ENCODE measurements around the gene AATF. TPM values are rescaled to one million over a fixed set of nuclear protein-coding genes. Genes with fewer than 3 reads are reported as not detected.

AATF gene
- total RNA-seq, 2 donors from 2014 or later: 28.8 to 41.3 TPM

DNA sequence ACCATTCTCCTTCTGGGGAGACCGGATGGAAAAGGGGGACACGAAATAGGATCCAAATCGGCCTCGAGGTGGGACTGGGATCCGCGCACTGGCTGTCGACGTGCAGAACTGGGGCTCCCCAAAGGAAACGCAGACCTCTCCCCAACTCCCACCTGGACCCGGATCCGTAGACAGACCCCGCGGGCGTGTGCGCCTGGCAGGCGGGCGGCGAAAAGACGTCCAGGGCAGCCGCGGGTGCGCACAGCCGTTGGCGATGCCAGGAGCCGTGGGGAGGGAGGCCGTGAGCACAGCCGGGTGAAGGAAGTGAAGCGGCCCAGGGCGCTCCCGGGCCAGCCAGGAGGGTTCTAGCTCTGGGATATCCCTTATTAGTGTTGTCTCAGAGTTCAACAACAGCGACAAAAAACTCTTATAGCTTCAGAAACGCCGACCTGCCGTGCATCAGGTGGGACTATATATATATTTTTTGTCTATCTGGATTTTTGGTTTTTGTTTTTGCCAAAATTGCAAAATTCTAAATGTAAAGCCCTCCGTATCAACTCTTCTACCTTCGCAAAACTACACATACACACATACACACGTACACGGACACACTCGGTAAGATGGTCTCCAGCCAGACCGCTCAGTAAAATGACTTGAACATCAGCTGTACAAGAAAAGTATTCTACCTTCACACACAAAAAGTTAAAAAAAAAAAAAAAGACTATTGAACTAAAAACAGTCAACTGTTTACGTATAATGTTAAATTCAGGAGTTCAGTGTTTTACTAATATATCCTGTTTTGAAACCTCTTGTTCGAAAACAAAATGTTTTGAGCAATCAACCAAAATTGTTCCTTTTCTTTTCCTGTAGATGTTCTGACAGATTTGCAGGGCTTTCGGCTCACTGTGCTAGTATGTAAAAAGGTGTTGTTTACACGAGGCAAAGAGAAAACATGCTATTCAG is 5.2 kb upstream of the AATF start:
- Histone ChIP-seq H3K4me3 (no peak overlapping the region), H3K4me1 (ENCODE audit: control insufficient read depth in 1 of 2, low read depth in 2 of 2) (peaks cover 9 to 25% of the 10 kb centered on the region in 2 donors), H3K9me3 (no peaks in the 10 kb centered on the region), H3K27me3 (replicated peaks; ENCODE audit: insufficient read depth) (peaks cover 62% of the 10 kb centered on the region), H3K36me3 (no peaks in the 10 kb centered on the region), H3K27ac (peak overlapping the region in 1 of 2 donors; percentile 30)
- DNase-seq (ENCODE audit: low spot score) (no peak), ATAC-seq (ENCODE audit: insufficient number of reproducible peaks, low FRiP score, low read depth) (no peak)
- TF ChIP-seq CTCF (IDR thresholded peaks at IDR 0.05): no peak

DNA sequence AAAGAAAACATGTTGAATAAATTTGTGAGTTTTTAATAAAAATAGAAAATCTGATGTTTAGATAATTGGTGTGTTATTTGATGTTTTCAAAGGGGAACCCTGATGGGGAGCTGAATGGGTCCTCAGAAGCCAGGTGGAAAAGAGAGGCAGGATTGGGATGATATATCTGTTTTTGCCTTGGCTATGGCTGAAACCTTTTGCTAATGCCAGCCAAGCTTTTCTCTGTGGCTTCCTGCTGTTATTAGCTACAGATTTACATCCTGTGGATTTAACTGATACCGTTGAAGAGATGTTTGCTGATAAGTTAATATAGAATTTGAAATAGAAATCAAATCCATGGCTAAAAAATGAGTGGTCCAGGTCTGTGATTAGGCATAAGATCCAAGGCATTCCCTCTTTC is 4.2 kb upstream of the AATF start:
- H3K36me3 ChIP-seq: no peaks in the 10 kb centered on the region
- no peak overlapping the region for H3K4me3 ChIP-seq
- peaks cover 9 to 22% of the 10 kb centered on the region in 2 donors for H3K4me1 ChIP-seq (ENCODE audit: control insufficient read depth in 1 of 2, low read depth in 2 of 2)
- no peak overlapping the region for H3K27ac ChIP-seq
- ATAC-seq (ENCODE audit: insufficient number of reproducible peaks, low FRiP score, low read depth) (no peak), DNase-seq (ENCODE audit: low spot score) (no peak)
- peaks cover 51% of the 10 kb centered on the region for H3K27me3 ChIP-seq (replicated peaks; ENCODE audit: insufficient read depth)
- TF ChIP-seq CTCF (IDR thresholded peaks at IDR 0.05): no peak
- H3K9me3 ChIP-seq: no peaks in the 10 kb centered on the region

GRCh38 chr17:36945140-36945539 is 3.6 kb upstream of the AATF start:
- H3K36me3 ChIP-seq: no peaks in the 10 kb centered on the region
- TF ChIP-seq CTCF (IDR thresholded peaks at IDR 0.05): no peak
- no peak for ATAC-seq (ENCODE audit: insufficient number of reproducible peaks, low FRiP score, low read depth)
- H3K9me3 ChIP-seq: no peaks in the 10 kb centered on the region
- H3K4me1 ChIP-seq (ENCODE audit: control insufficient read depth in 1 of 2, low read depth in 2 of 2): peaks cover 14 to 28% of the 10 kb centered on the region in 2 donors
- no peak overlapping the region for H3K27ac ChIP-seq
- H3K4me3 ChIP-seq: no peak overlapping the region
- H3K27me3 ChIP-seq (replicated peaks; ENCODE audit: insufficient read depth): peaks cover 47% of the 10 kb centered on the region
- no peak for DNase-seq (ENCODE audit: low spot score)

- no peaks in the 10 kb centered on the region for H3K9me3 ChIP-seq
- TF ChIP-seq CTCF (IDR thresholded peaks at IDR 0.05): no peak
- H3K4me3 ChIP-seq: no peak overlapping the region
- H3K36me3 ChIP-seq: no peaks in the 10 kb centered on the region
- no peak overlapping the region for H3K27ac ChIP-seq
- H3K27me3 ChIP-seq (replicated peaks; ENCODE audit: insufficient read depth): peaks cover 38% of the 10 kb centered on the region
- ATAC-seq (ENCODE audit: insufficient number of reproducible peaks, low FRiP score, low read depth) (no peak), DNase-seq (ENCODE audit: low spot score) (no peak)
- peaks cover 18 to 37% of the 10 kb centered on the region in 2 donors for H3K4me1 ChIP-seq (ENCODE audit: control insufficient read depth in 1 of 2, low read depth in 2 of 2)
These were observed 2.6 kb upstream of the AATF start for GRCh38 chr17:36945959-36946725.

DNA sequence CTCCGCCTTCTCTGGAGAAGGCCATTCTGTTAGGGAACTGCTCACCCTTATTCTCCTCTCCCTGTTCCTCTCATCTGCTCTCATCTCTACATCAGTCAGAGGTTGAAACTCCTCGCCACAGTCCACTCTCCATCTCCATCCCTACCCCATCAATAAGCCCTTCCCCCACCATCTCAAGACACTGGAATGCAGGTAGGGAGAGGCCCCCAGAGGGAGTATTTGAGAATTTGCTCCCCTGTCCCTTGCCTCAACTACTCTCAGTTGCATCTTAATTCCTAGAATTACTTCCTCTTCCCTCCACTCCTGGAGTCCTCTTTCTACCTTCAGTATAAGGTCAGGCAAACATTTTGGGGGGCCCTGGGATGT is 2.0 kb upstream of the AATF start:
- no peak for ATAC-seq (ENCODE audit: insufficient number of reproducible peaks, low FRiP score, low read depth)
- Histone ChIP-seq H3K27ac (no peak overlapping the region), H3K9me3 (no peaks in the 10 kb centered on the region), H3K36me3 (no peaks in the 10 kb centered on the region), H3K27me3 (replicated peaks; ENCODE audit: insufficient read depth) (peaks cover 33% of the 10 kb centered on the region), H3K4me3 (no peak overlapping the region), H3K4me1 (ENCODE audit: control insufficient read depth in 1 of 2, low read depth in 2 of 2) (peaks cover 18 to 41% of the 10 kb centered on the region in 2 donors)
- TF ChIP-seq CTCF (IDR thresholded peaks at IDR 0.05): no peak
- DNase-seq (ENCODE audit: low spot score): no peak

Measured in thoracic aorta (tissue), 2 donors.